ENCODE data around the gene GOLPH3L. TPM values are rescaled to one million over a fixed set of nuclear protein-coding genes. Genes with fewer than 3 reads are reported as not detected.
A peak's percentile ranks its signal among the peaks of the same experiment; 100 is the strongest.
"Not testable (repeated sequence)": the region's sequence is repeated elsewhere in the genome, so short reads cannot be mapped to it uniquely, and the experiment has no call there.

Gene GOLPH3L
- total and polyA plus RNA-seq, 10 donors = 9.0 to 31.0 (median 23.8) TPM

DNA sequence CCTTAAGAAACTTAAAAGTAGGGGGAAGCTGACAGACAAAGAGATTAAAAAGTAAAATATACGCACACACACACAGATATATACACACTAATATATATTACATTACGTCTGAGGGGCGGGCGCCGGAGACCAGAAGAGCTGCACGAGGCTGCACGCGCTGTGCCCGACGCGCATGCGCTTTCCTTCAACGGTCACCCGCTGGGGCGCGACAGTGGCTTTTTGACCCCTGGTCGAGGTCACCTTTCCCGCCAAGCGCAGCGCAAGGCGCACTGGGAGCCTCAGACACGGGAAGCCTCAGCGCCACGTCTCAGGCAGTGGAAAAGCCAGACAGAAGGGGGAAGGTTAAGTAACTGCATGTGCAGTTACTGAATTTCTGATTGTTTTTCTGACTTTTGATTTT is 23.7 kb upstream of the GOLPH3L start, which contains the start of gene HORMAD1:
Gene HORMAD1, minus strand, starts transcription at position 193 of the 400 bp plus-strand sequence. CDS start 1,390 bp downstream, outside the sequence.
- DNase-seq = no peak
- 95 to 97% (median 96%) methylated on average over 24 of the region's 24 CpGs for WGBS, 5 donors
- H3K9me3 ChIP-seq = no peaks in the 10 kb centered on the region
- intact Hi-C loops (cut with DNase I; ENCODE audit: low total_unique reads) = no loop called here
- TF ChIP-seq, protein P1, sequence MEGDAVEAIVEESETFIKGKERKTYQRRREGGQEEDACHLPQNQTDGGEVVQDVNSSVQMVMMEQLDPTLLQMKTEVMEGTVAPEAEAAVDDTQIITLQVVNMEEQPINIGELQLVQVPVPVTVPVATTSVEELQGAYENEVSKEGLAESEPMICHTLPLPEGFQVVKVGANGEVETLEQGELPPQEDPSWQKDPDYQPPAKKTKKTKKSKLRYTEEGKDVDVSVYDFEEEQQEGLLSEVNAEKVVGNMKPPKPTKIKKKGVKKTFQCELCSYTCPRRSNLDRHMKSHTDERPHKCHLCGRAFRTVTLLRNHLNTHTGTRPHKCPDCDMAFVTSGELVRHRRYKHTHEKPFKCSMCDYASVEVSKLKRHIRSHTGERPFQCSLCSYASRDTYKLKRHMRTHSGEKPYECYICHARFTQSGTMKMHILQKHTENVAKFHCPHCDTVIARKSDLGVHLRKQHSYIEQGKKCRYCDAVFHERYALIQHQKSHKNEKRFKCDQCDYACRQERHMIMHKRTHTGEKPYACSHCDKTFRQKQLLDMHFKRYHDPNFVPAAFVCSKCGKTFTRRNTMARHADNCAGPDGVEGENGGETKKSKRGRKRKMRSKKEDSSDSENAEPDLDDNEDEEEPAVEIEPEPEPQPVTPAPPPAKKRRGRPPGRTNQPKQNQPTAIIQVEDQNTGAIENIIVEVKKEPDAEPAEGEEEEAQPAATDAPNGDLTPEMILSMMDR (IDR thresholded peaks at IDR 0.05 in 8 of 11, conservative IDR thresholded peaks at IDR 0.05 in 3 of 11) = no peak
- peak in 1 of 3 donors; percentile 36 for TF ChIP-seq POLR2AphosphoS5 (IDR thresholded peaks at IDR 0.05)
- H3K27ac ChIP-seq = no peak within 1 kb of the TSS
- no peaks in the 10 kb centered on the region for H3K27me3 ChIP-seq (replicated peaks in 1 of 7)
- H3K36me3 ChIP-seq = no peaks in the 10 kb centered on the region
- no peaks in the 10 kb centered on the region for H3K4me1 ChIP-seq
- H3K4me3 ChIP-seq = no peak within 1 kb of the TSS

DNA sequence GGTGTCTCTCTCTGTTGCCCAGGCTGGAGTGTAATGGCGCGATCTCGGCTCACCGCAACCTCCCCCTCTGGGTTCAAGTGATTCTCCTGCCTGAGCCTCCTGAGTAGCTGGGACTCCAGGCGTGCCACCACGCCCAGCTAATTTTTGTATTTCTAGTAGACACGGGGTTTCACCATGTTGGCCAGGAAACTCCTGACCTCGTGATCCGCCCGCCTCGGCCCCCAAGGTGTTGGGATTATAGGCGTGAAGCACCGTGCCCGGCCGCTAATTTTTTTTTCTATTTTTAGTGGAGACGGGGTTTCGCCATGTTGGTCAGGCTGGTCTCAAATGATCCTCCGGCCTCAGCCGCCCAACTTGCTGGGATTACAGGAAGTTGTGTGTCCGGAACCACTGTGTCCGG is 23.1 kb upstream of the GOLPH3L start:
- Histone ChIP-seq H3K4me3 (no peak overlapping the region), H3K4me1 (no peaks in the 10 kb centered on the region), H3K27me3 (replicated peaks in 1 of 7) (no peaks in the 10 kb centered on the region), H3K36me3 (no peaks in the 10 kb centered on the region), H3K27ac (no peak overlapping the region), H3K9me3 (no peaks in the 10 kb centered on the region)
- TF ChIP-seq, protein P1 (IDR thresholded peaks at IDR 0.05 in 8 of 11, conservative IDR thresholded peaks at IDR 0.05 in 3 of 11) = no peak
- DNase-seq = no peak
- WGBS, 5 donors = 91 to 96% (median 95%) methylated on average over 21 of the region's 21 CpGs
- intact Hi-C loops (cut with DNase I; ENCODE audit: low total_unique reads) = no loop called here

DNA sequence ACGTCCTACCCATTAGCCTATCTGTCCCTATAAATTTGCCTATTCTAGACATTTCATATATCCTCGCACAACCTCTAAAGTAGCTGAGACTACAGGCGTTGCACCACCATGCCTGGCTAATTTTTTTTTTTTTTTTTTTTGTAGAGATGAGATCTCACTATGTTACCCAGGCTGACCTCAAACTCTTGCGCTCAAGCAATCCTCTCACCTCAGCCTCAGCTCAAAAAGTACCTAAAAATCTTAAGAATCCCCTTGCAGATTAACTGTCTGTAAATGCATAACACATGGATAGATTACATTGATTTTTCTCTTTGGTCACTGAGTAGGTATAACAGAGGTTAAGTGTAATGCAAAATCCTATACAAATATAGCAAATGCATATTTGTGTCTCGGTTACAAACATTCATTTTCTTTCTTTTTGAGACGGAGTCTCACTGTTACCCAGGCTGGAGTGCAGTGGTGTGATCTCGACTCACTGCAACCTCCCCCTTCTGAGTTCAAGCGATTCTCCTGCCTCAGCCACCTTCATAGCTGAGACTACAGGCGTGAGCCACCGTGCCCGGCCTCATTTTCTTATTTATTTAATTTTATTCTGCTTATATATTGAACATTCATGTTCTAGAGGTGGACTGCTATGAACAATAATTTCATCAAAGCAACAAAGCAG is 21.4 kb upstream of the GOLPH3L start:
- WGBS, 5 donors = 74 to 87% (median 81%) methylated on average over 11 of the region's 11 CpGs

DNA sequence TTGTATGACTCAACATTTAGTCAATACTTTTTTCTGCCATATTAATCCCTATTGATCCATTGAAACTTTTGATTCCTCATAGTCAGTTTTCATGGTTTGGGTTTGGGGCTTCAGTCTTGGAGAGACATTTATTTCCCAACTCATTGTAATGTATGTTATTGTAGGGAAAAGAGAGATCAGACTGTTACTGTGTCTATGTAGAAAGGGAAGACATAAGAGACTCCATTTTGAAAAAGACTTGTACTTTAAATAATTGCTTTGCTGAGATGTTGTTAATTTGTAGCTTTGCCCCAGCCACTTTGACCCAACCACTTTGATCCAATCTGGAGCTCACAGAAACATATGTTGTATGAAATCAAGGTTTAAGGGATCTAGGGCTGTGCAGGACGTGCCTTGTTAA is 12.1 kb upstream of the GOLPH3L start:
- not testable (repeated sequence) for H3K9me3 ChIP-seq

More for the DNA sequence above, 21.4 kb upstream of the GOLPH3L start:
- no peaks in the 10 kb centered on the region for H3K36me3 ChIP-seq
- H3K9me3 ChIP-seq = no peaks in the 10 kb centered on the region
- H3K27me3 ChIP-seq (replicated peaks in 1 of 7) = no peaks in the 10 kb centered on the region
- TF ChIP-seq, protein P1 (IDR thresholded peaks at IDR 0.05 in 8 of 11, conservative IDR thresholded peaks at IDR 0.05 in 3 of 11) = no peak
- TF ChIP-seq POLR2AphosphoS5 (IDR thresholded peaks at IDR 0.05) (no peak), POLR2A (IDR thresholded peaks at IDR 0.05) (no peak)
- DNase-seq = no peak
- no peak overlapping the region for H3K27ac ChIP-seq
- intact Hi-C loops (cut with DNase I; ENCODE audit: low total_unique reads) = no loop called here
- H3K4me3 ChIP-seq = no peak overlapping the region
- H3K4me1 ChIP-seq = no peaks in the 10 kb centered on the region

More for the DNA sequence above, 12.1 kb upstream of the GOLPH3L start:
- intact Hi-C loops (cut with DNase I; ENCODE audit: low total_unique reads); DNase-seq; H3K4me1 ChIP-seq; H3K36me3 ChIP-seq; H3K27ac ChIP-seq; H3K4me3 ChIP-seq; H3K27me3 ChIP-seq (replicated peaks in 1 of 7): not testable (repeated sequence)
- WGBS, 5 donors = 54 to 89% (median 85%) methylated on average over 1 of the region's 1 CpG

All from spleen (tissue), 11 donors.